COLO829 (cell line): ENCODE results near the gene FOLR3.
A peak's percentile ranks its signal among the peaks of the same experiment; 100 is the strongest.
"Not testable (repeated sequence)": the region's sequence is repeated elsewhere in the genome, so short reads cannot be mapped to it uniquely, and the experiment has no call there.

Source experiments
- DNase-seq: peaks from one replicate; pipeline ENCODE4 v3.0.0; 2012; ENCODE audit warnings: low spot score

The FOLR3 gene

DNA sequence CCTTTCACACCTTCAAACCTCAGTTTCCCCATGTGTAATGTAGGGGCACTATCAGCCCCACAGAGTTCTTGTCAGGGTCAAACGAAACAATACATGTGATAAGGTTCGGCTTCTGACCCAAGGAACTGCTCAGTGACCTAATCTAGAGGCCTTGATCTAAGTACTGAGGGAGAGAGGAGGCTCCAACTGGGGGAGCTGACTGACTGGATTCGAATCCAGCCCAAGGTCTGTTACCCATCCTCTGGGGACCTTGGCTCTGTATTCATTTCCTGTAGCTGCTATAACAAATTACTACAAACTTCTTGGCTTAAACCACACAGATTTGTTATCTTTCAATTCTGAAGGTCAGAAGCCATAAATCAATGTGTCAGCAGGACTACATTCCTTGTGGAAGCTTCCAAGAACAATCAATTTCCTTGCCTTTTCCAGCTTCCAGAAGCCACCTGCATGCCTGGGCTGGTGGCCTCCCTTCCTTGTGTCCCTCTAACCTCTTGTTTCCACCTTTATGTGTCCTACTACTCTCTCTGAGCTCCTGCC is 12.3 kb upstream of the FOLR3 start:
- no peak for DNase-seq

DNA sequence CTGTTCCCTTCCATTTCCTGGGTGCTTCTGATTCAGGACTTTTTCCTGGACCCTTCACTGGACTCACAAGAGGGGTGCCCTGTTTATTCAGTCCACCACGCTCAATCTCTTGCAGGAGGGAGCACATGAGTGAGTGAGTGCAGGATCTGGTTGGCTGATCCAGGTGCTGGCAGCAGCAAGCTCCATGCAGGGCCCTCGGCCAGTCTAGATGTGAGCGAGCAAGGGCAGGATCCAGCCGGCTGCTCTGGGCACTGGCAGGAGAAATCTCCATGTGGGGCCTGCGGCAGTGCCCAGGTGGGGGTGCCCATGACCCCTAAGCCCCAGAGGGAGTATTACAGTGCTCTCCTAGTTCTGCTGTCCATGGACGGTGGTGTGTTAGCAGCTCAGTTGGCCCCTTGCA is 11.5 kb upstream of the FOLR3 start:
- no peak for DNase-seq

DNA sequence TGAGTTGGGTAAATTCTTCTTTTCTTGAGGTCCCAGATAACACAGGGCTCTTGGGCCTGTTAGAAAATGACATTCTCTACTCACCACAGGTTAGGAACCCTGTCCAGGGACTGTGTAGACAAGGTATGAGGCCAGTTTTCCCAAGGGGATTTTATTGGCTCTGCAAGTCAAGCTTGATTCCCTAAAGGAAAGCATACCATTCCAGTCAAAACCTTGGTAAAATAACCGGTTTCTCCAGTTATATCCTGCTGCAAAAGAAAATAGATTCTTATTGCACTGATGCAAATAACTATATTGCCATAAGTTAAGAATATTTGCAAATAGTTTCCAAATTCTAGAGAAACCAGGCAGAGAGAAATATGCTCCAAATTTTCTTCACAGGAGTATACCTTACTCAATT is 9.6 kb upstream of the FOLR3 start:
- no peak for DNase-seq

DNA sequence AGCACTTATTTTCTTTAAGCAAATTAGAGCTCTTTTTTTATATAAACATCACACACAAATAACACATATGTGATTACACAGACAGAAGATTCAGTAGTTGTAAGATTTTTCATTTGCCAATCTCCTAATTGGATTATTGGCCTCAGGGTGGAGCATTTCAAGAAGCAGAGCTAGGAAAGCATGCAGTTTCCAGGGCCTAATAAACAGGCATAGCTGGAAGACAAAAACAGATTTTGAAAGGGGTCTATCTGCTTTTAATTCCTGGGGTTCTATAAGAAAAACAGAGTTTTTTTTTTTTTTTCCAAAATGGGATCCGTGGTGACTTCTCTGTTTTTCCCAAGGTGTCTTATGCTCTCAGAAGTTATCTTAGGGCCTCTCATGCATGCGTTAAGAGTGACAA is 7.6 kb upstream of the FOLR3 start:
- DNase-seq = no peak

DNA sequence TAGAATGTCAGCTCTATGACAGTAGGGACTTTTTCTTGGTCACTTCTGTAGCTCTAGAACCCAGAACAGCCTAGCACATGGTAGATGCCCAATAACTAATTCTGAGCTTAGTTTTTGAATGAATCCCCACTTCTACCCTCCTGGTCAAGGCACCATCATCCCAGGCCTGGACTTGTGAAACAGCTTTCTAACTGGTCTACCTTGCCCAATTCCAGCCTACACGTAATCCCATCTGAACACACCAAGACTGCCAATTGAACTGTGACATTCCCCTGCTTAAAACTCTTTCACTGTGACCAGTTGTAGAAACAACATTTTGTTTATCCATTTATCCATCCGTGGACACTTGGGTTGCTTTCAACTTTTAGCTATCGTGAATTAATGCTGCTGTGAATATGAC is 6.1 kb upstream of the FOLR3 start:
- no peak for DNase-seq

DNA sequence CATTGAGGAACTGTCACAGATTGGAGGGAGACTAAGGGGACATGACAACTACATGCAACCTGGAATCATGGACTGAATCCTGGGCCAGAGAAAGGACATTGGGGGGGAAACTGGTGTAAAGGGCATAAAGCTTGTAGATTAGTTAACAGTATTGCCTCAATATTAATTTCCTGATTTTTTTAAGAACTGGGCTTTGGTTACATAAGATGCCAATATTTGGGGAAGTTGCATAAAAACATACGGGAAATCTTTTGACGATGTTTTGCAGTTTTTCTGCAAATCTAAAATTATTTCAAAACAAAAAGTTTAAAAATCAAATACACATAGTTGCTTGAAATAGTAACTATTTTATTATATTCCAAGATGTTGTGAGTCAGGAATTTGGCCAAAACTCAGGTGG is 2.9 kb upstream of the FOLR3 start:
- DNase-seq = no peak

DNA sequence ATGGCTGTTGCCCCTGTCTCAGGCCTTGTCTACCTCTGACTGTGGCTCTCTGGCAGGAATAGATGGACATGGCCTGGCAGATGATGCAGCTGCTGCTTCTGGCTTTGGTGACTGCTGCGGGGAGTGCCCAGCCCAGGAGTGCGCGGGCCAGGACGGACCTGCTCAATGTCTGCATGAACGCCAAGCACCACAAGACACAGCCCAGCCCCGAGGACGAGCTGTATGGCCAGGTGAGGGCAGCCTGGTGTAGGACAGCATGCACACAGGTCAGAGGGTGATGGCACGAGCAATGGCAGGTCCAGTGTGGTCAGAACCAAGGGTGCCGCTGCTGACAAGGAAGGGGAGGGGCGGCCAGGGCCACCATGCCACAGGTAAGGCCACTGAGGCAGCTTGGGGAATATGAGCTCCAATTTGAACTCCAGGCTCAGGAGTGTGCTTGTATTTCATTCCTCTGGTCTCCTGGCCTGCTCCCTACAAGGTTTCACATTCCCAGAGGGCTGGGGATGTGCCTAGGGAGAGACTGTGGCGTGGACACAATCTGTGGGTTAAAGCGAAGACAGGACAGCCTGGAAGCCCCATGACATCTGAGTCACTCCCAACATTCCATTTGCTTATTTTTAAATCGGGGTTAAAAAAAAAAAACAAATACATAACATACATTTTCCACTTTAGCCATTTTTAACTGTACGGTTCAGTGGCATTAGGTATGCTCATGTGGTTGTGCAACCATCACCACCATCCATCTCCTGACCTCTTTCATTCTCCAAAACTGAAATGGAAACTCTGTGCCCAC is 562 bp downstream of the FOLR3 start:
- DNase-seq = no peak

DNA sequence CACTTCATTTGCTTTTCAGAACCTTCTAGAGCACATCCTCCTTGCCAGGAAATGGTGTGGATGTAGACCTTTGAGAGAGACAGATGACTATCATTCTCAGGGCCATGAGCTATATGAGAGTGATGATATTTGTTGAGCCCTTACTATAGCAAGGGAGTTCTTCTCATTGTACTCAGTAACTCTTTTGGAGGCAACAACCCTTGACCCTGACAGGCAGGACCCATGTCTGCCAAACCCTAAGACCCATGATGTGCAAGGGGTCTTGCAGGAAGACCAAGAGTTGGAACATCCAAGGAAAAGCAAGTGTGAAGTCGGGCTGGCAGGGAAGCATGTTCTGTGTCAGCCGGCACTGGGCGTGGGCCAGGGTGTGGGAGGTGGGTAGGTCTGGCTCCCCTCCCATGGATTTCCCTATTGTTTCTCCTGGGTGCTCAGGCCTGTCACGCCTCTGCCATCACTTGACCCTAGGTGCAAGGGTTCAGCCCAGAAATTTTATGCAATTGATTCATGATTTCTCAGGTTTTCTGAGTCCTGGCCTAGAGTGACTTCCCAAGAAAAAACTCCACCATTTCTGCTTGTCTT is 1.2 kb downstream of the FOLR3 start:
- DNase-seq = no peak

DNA sequence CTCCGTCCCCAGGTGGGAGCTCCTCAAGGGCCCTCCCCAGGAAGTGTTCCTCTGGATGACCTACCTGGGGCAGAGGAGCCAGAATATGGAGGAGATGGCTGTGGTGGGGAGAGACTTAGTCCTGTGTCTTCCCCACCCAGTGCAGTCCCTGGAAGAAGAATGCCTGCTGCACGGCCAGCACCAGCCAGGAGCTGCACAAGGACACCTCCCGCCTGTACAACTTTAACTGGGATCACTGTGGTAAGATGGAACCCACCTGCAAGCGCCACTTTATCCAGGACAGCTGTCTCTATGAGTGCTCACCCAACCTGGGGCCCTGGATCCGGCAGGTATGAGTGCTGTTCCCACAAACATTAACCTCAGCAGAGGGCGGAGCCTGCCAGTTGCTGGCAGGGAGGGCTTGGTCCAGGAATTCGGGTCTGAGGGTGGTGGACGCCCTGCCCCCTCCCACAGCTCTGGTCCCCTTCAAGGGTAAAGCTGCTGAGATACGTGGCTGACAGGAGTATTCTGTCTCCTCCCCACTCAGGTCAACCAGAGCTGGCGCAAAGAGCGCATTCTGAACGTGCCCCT is 3.4 kb downstream of the FOLR3 start:
- DNase-seq = no peak

DNA sequence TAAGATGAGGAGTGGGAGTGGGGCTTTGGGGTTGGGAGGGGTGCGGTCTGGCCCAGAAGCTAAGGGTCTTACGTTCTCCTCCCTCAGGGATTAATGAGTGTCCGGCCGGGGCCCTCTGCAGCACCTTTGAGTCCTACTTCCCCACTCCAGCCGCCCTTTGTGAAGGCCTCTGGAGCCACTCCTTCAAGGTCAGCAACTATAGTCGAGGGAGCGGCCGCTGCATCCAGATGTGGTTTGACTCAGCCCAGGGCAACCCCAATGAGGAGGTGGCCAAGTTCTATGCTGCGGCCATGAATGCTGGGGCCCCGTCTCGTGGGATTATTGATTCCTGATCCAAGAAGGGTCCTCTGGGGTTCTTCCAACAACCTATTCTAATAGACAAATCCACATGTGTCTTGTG is 4.0 kb downstream of the FOLR3 start:
- DNase-seq = no peak

DNA sequence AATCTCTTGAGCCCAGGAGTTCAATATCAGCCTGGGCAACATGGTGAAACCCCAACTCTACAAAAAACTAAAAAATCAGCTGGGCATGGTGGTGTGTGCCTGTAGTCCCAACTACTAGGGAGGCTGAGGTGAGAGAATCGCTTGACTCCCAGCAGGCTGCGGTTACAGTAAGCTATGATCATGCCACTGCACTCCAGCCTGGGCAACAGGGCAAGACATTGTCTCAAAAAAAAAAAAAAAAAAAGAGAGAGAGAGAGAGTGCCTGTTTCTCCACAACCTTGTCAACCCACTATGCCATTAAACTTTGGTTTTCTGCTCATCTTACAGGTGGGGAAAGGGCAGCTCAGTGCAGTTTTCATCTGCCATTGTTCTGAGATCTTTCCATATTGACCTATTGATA is 5.1 kb downstream of the FOLR3 start:
- no peak for DNase-seq

DNA sequence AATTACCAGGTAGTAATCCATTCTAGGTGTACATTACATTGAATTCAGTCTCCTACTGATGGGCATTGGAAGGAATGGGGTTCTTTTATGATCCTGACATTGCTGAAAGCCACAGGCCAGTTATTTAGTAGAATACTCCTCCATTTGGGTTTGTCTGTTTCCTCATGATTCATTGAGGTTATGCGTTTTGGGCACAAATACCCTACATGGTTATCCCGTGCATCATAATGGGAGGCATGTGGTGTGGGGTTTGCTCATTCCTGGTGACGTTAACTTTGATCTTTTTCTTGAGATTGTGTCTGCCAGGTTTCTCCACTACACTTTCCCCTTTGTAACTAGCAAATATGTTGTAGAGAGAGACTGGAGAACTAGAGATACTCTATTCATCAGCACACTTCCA is 5.5 kb downstream of the FOLR3 start:
- DNase-seq = peak; percentile 14

DNA sequence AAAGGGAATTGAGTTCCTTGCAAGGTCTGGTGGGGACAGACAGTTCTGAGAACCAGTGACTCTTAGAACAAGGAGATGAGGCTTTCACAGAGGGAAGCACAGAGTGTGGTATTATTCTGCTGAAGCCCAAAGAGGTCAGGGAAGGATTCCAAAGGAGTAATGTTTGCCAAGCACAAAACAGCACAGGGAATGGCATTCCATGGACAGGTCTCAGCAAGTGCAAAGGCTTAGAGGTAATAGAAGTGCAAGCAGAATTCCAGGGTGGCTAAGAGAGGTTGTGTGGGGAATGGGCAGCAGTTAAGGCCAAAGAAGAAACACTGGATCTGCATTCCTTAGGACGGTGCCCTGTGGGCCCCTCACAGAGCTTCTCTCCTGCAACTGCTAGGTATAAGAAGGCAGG is 6.6 kb downstream of the FOLR3 start:
- not testable (repeated sequence) for DNase-seq

DNA sequence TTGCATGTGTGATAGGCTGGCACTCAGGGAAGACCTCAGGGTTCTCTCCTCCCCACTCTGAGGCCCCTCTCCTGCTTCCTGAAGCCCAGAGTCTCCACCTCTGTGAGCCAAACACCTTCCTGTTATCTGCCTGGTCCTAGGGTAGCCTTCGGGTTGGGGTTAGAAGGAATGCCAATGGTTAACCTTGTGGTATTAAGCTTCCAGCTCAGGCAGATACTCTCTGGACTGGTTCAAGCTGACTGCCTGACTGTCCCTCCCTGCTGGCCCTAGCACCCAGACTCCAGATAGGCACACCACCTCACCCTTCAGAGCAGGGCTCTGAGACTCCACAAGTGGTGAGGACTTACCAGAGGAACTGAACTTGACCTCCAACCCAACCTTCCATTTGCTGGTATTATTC is 7.0 kb downstream of the FOLR3 start:
- not testable (repeated sequence) for DNase-seq

DNA sequence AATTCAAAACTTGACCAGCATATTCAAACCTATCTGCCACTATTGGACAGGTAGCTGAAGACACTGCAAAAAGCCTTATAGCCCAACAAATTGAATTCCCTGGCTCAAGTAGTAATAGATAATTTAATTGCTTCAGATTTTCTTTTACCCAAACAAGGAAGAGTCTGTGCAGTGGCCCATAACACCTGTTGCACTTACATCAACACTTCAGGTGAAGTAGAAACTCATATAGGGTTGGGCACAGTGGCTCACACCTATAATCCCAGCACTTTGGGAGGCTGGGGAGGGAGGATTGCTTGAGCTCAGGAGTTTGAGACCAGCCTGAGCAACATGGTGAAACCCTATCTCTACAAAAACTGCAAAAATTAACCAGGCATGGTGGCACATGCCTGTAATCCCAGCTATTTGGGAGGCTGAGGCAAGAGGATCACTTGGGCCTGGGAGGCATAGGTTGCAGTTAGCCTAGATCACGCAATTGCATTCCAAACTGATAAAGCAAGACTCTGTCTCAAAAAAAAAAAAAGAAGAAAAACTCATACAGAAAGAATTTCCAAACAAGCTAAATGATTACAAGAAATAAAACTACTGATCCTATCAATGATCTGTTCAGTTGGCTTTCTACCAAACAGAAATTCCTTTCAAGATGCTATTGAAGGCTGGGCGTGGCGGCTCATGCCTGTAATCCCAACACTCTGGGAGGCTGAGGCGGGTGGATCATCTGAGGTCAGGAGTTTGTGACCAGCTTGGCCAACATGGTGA is 9.5 kb downstream of the FOLR3 start:
- no peak for DNase-seq

DNA sequence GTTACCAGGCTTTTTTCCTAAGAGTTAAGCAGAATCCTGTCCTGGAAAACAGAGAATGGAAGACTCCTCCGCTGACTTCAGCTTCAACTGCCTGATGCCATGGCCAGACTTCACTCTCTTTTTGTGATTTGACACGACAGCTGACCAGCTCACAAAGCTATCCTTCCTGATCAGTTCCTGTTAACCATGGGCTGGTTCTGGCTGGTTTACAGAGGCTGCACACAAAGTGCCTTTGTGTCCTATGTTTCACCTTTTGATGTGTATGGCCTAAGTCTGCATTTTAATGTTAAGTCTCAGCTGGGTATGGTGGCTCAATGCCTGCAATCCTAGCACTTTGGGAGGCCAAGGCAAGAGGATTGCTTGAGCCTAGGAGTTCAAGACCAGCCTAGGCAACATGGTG is 11.1 kb downstream of the FOLR3 start:
- no peak for DNase-seq

DNA sequence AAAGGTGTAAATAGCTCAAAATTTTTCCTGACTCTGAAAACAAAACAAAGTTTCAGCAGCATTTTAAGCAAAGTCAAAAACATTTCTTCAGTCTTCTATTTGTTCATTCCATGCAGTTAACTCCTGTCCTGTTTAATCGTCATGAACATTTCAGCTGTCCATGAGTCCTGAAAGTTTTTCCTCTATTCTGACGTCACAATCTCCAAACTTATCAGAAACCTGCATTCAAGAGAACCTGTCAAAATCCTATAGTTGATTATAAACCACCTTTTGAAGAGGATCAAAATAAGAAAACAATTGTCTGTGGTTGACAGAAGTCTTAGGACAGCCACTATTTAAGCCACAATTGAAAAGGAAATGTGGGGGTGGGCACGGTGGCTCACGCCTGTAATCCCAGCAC is 15.4 kb downstream of the FOLR3 start:
- no peak for DNase-seq

DNA sequence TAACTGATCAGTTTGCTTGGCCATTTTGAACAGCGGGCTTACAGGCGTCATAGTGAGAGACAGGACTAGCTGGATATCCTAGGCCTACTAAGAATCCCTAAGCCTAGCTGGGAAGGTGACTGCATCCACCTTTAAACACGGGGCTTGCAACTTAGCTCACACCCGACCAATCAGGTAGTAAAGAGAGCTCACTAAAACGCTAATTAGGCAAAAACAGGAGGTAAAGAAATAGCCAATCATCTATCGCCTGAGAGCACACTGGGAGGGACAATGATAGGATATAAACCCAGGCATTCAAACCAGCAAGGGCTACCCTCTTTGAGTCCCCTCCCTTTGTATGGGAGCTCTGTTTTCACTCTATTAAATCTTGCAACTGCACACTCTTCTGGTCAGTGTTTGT is 18.3 kb downstream of the FOLR3 start:
- not testable (repeated sequence) for DNase-seq

DNA sequence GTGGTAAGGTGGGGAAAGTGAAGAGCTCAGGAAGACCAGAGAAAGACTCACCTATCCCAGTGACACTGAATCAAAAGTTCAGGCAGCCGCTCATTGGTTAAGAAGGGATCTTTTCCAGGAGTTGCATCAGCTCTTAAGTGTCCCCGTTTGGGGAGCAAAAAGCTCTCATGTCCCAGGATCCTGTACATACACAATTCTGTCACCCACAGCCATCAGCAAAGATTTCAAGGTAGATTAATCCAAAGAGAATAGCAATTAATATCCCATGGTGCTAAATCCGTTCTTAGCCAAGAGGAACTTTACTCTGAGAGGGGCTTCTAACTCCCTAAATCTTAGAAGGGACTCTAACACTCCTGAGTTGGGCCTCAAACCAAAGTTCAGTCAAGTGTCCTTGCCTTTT is 19.3 kb downstream of the FOLR3 start:
- no peak for DNase-seq

DNA sequence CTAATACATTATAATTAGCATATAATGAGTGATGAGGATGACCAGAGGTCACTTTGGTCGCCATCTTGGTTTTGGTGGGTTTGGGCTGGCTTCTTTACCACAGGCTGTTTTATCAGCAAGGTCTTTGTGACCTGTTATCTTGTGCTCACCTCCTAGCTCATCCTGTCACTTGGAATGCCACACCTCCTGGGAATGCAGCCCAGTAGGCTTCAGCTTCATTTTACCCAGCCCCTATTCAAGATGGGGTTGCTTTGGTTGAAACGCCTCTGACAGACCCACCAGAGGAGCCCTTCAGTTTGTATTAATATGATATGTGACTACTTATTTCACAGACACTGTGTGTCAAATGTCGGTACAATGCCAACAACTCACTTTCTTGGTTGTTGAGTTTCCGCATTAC is 20.2 kb downstream of the FOLR3 start:
- DNase-seq = no peak

DNA sequence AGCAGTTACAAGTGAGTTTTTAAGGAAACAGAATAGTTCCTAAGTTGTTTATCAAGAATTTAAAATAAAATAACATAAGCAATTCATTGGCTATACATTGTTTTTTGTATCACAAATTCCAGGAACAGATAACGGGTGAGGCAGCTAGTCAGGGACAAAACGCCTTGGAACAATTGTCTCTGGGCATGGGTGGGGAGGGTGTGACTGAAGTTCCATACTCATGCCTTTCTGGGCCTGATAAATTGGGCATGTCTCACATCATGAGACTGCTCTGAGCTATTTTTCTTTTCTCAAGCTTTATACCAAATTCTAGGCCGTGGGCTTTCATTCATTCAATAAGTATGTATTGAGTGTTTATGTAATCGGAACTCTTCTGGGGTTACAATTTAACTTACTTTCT is 21.6 kb downstream of the FOLR3 start:
- DNase-seq = no peak

DNA sequence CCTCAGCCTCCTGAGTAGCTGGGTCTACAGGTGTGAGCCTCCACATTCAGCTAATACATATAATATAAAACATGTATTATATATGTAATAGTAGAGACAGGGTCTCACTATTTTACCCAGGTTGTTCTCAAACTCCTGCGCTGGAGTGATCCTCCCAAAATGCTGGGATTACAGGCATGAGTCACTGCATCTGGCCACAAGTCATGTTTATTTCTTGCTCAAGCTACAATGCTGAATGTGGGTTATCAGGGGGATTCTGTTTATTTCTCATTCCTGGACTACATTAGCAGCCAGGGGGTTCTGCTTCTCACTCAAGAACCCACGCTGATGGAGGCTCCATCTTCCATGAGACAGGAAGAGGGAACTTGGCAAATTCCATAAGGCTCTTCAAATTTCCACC is 24.8 kb downstream of the FOLR3 start:
- DNase-seq = no peak
